GM12892 (cell line): ENCODE measurements around the gene AAK1.

Experiments used
- POLR2A ChIP-seq: IDR thresholded peaks from 2 replicates; pipeline ENCODE4 v1.6.1; 2011; ENCODE audit warnings: low read depth, low read length, control low read depth
- POLR2AphosphoS5 ChIP-seq: IDR thresholded peaks from 2 replicates; pipeline ENCODE4 v1.6.1; 2011; ENCODE audit warnings: low read depth, low read length, control low read depth

DNA sequence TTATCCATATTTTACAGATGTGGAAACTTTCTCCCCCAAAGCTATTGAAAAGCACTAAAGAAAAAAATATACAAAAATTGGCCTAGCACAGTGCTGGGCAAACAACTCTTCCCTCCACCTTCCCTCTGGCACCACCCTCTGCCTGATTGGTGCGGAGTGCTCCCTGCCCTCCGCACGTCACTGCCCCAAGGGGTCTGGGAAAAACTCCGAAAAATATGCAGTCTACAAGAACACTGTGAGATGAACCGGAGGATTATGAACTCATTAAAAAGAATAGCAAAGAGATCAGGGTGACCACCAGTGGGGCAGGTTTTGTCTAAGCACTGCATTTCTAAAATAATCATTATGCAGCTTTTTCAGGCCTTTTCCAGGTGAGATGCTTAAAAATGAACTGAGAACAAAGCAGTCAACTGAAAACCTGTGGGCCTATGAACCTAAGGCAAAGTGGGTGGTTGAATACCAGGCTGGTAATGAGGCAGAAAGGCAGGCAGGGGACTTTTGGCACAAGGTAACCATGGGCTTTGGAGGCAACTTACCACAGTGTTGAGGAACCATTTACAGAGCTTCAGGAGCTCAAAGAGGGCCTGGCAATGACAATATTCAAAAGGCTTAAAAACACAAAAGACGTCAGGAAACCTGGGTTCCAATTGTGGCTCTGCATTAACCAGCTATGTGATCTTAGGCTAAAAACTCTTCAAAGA lies 57.5 kb downstream of the AAK1 start:
- TF ChIP-seq POLR2AphosphoS5 (no peak), POLR2A (no peak)
